Kasumi-1 (cell line): ENCODE measurements around the gene STK39.
"Not testable (repeated sequence)": the region's sequence is repeated elsewhere in the genome, so short reads cannot be mapped to it uniquely, and the experiment has no call there.

Experiments used
- DNase-seq, 2 experiments: peaks; one replicate each; lab custom pipeline; 2025; lab: John Stamatoyannopoulos, UW

STK39 gene

GRCh38 chr2:168047091-168047690 is 200.2 kb downstream of the STK39 start:
- DNase-seq, result no peak

DNA sequence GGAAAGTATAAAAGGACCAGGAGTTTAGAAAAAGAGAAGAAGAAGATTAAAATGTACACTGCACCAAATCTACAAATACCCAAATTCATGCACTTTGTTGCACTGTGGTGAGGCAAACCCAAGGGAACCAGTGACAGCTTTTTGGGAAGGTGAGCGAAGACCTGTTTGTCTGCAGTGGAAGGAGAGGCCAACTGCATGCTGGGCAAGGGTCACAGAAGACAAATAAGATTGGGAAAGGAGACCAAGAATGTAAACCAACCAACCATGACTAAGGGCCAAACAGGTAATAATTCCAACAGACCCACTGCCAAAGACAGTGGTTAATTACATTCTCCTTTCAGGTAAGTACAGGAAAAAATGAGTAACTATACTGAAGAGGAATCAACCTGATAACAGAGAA is 202.8 kb downstream of the STK39 start:
- DNase-seq, result no peak

DNA sequence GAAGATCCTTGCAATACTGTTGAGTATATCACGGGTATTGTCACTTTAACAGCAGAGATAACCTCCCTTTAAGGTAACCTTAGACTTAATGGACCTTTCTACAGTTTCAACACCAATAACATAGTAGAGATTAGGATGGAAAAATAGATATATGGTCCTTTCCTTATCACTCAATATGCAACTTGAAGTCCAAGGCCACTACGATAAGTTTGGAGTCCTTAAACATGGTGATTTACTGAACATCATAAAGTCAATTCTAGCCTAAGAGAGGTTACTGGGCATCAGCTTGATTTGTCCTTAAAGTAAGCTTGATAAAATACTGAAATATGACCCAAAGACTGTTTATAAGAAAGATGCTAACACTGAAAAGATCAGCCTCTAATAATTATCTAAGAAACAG is 203.2 kb downstream of the STK39 start:
- no peak for DNase-seq

DNA sequence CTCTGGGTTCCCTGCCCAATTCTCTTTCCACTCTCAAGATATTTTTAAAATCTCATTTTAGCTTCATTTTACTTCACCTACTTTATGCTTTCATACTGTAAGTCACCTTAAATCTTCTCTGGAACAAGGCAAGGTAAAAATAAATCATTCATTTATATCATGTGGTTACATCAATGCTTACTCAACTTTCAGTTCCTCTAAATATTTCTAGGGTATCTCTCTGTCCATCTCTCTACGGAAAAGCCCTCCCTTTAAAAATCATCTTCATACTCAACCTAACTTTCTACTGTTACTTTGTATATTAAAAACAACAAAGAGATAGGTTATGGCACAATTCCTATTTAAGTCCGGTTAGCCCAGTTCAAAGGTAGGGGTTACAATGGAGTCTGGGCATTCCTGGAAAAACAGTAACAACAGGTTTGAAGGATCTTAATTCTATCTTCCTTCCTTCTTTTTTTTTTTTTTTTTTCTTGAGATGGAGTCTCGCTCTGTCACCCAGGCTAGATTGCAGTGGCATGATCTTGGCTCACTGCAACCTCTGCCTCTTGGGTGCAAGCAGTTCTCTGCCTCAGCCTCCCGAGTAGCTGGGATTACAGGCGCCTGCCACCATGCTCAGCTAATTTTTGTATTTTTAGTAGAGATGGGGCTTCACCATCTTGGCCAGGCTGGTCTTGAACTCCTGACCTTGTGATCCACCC is 205.1 kb downstream of the STK39 start:
- not testable (repeated sequence) for DNase-seq

- DNase-seq, result no peak
Measured at GRCh38 chr2:168039881-168040280, 207.5 kb downstream of the STK39 start.

- DNase-seq, result no peak
Measured at GRCh38 chr2:168037778-168038177, 209.6 kb downstream of the STK39 start.

GRCh38 chr2:168035458-168035857 is 211.9 kb downstream of the STK39 start:
- DNase-seq, result no peak

GRCh38 chr2:168034616-168035015 is 212.8 kb downstream of the STK39 start:
- no peak for DNase-seq

DNA sequence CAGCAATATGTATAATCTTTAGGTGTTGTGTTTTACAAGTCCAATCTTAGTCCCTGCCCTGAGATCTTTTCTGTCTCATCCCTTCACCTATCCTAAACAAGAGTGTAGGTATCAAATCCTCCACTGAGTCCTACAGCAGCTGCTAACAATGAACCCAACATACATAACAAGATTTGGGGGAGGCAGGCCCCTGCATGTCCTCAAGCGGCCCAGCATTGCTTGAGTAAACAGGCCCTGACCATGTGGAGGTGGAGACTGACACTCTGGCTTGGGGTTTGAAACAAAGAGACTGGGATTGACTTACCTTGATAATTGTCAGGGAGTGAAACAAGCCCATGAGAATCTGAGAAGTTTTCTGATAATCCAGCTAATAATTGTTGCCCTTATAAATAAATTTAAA is 213.4 kb downstream of the STK39 start:
- DNase-seq, result no peak

DNA sequence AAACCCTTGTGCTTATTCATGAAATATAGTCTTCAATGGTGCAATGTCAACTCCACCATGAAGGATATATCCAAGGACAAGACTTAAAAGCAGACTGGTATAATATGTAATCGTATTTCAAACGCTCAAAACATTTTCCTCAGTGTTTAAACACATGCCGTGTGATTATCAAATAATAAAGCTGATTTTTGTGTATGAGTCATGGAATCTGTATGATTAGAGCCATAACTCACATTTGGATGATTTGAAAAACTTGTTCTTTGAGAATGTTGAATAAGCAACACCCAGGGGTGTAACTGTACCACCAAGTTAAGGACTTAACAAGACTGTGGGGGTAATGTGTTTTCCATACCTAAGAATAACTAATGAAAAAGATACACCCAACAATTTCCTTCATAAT is 215.3 kb downstream of the STK39 start:
- DNase-seq, result no peak

- DNase-seq, result no peak
Measured at GRCh38 chr2:168030862-168031624, 216.4 kb downstream of the STK39 start.

DNA sequence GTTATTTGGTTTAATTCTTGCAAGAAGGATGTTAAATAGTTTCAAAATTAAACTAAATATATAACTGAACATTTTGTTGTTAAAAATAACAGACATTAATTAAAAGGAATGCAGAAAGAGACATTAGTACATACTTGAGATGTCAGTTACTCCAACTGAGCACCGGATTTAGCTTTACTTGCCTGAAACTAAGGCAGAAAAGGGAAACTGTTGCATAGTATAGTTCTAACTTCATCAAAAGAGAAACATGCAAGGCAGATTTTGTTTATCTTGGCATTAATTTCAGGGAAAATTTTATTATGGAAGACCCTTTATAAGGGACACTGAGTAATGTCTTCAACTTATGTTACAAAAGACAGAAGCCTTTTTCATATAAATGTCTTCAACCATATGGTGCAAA is 218.3 kb downstream of the STK39 start:
- no peak for DNase-seq

GRCh38 chr2:168028362-168028761 is 219.0 kb downstream of the STK39 start:
- no peak for DNase-seq

- peak; percentile 73 to 77 for DNase-seq
Measured at GRCh38 chr2:168025487-168026202, 221.8 kb downstream of the STK39 start.

DNA sequence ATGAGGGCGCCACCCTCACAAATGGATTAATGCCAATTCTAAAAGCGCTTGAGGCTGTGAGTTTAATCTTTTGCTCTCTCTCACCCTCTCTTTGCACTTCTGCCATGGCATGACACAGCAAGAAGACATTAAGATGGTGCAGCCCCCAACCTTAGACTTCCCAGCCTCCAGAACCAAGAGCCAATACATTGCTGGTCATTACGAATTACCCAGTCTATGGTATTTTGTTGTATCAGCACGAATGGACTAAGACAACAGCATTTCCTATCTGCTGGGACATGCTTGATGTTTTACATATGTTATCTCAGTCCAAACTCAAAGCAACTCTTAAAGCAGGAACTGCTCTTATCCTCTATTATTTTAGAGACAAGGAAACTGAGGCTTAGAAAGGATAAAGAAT is 222.9 kb downstream of the STK39 start:
- DNase-seq, result no peak

- DNase-seq, result no peak
Measured at GRCh38 chr2:168021800-168022587, 225.4 kb downstream of the STK39 start.

DNA sequence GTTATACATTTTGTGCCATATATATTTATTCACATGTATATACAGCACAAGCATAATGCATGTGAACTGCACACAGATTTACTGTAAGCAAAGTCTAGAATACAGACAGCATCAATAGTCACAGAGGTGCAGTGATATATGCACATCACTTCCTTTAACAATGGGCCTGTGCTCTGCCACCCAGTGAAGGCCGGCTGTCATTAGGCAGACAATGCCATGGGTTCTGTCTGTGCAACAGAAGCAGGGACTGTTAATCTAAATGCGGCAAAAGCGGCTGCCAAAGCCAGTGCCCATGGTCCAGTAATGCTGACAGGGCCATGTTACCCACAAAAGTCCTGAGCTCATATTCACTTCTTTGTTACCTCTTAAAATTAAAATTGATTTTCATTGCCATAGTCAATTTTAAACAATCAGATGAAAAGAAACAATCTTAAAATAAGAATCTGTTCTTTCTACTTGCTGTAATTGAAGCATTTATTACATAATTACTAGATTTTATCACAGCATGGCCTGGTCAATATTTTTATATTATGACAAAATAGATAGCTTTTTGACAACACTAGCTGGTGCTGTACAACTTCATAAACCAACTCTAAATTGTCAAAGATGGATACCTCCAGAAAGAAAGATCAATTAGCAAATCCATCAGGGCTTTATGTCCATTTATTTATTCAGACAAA is 232.0 kb downstream of the STK39 start:
- no peak for DNase-seq

- no peak for DNase-seq
Measured at GRCh38 chr2:168009900-168010299, 237.5 kb downstream of the STK39 start.

GRCh38 chr2:168008646-168009195 is 238.7 kb downstream of the STK39 start:
- DNase-seq, result no peak

GRCh38 chr2:168006498-168006897 is 240.9 kb downstream of the STK39 start:
- DNase-seq, result no peak

- no peak for DNase-seq
Measured at GRCh38 chr2:168005586-168005985, 241.8 kb downstream of the STK39 start.
